ENCODE measurements around the gene CARNS1. TPM values are rescaled to one million over a fixed set of nuclear protein-coding genes. Genes with fewer than 3 reads are reported as not detected.

The CARNS1 gene
- total and polyA plus RNA-seq, 12 donors = 0.10 to 0.80 (median 0.35) TPM; not detected in 1

DNA sequence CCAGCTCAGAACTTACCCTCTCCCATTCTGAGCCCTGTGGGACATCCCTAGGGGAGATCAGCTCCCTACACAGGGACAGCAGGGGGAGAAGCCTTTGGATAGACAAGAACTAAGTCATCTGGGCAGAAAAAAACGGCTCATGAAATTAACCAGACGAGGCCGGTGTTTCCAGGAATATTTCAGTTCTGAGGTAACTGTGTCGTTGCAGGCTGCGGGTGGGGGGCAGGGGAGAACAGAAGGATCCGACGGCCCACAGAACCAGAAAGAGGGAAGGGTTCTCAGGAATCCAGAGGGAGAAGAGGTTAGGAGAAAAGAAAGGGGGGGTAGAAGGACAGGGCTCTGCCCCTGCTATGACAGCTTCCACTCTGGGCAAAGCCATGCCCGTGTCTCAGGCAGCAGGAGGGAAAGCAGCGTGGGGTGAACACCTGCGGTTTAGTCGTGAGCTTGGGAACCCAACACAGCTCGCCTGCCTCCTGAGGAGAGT lies 45.6 kb upstream of the CARNS1 start:
- 70 to 87% (median 74%) methylated on average over 12 of the region's 12 CpGs for WGBS, 4 donors
- Histone ChIP-seq H3K36me3 (replicated peaks in 1 of 2) (no peaks in the 10 kb centered on the region), H3K27ac (no peak overlapping the region), H3K9me3 (replicated peaks in 1 of 3) (no peaks in the 10 kb centered on the region), H3K4me1 (replicated peaks in 1 of 2) (peaks cover 18 to 28% of the 10 kb centered on the region in 2 donors), H3K4me3 (no peak overlapping the region), H3K27me3 (no peaks in the 10 kb centered on the region)
- TF ChIP-seq, protein P1, sequence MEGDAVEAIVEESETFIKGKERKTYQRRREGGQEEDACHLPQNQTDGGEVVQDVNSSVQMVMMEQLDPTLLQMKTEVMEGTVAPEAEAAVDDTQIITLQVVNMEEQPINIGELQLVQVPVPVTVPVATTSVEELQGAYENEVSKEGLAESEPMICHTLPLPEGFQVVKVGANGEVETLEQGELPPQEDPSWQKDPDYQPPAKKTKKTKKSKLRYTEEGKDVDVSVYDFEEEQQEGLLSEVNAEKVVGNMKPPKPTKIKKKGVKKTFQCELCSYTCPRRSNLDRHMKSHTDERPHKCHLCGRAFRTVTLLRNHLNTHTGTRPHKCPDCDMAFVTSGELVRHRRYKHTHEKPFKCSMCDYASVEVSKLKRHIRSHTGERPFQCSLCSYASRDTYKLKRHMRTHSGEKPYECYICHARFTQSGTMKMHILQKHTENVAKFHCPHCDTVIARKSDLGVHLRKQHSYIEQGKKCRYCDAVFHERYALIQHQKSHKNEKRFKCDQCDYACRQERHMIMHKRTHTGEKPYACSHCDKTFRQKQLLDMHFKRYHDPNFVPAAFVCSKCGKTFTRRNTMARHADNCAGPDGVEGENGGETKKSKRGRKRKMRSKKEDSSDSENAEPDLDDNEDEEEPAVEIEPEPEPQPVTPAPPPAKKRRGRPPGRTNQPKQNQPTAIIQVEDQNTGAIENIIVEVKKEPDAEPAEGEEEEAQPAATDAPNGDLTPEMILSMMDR (IDR thresholded peaks at IDR 0.05) = no peak
- no peak for TF ChIP-seq POLR2A (IDR thresholded peaks at IDR 0.05)
- intact Hi-C loops (cut with DNase I) = no loop called here
- no peak for DNase-seq

DNA sequence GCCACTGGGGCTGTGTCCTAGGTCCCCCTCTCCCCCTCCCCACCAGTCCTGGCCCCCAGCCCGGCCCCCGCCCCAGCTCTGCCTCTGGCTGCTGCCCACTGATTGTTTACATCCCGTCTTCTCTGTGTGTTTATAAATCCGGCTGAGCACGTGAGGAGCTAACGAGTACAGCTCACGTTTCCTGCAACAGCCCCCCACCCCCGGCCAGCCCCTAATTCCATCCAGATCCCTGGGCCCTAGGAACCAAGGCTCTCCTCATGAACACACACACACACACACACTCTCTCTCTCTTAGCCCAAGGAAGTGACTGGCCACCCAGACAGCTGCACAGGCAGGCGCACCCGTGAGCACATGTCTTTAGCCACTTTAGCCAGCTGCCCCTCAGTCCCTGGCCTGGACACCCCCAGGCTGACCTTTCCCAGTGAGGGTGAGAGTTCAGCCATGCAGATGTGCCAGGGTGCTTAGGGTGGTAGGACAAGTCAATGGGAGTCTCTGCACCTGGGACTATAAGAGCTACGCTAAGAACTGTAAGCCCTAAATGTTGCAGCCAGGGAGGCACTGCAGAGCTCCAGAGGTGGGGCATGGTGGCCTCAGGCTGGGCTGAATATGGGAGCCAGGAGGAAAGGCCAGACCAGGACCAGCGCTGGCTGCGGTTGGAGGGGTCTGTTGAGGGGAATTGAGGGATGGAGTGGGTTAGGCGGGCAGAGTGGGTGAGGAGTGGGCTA lies 45.0 kb upstream of the CARNS1 start:
- no peak overlapping the region for H3K27ac ChIP-seq
- no peaks in the 10 kb centered on the region for H3K27me3 ChIP-seq
- no peak for DNase-seq
- 72 to 79% (median 77%) methylated on average over 13 to 14 of the region's 14 CpGs for WGBS, 4 donors
- H3K4me3 ChIP-seq = no peak overlapping the region
- H3K36me3 ChIP-seq (replicated peaks in 1 of 2) = no peaks in the 10 kb centered on the region
- H3K4me1 ChIP-seq (replicated peaks in 1 of 2) = peaks cover 18 to 29% of the 10 kb centered on the region in 2 donors
- intact Hi-C loops (cut with DNase I) = no loop called here
- no peaks in the 10 kb centered on the region for H3K9me3 ChIP-seq (replicated peaks in 1 of 3)
- no peak for TF ChIP-seq POLR2A (IDR thresholded peaks at IDR 0.05)
- TF ChIP-seq, protein P1 (IDR thresholded peaks at IDR 0.05) = no peak

DNA sequence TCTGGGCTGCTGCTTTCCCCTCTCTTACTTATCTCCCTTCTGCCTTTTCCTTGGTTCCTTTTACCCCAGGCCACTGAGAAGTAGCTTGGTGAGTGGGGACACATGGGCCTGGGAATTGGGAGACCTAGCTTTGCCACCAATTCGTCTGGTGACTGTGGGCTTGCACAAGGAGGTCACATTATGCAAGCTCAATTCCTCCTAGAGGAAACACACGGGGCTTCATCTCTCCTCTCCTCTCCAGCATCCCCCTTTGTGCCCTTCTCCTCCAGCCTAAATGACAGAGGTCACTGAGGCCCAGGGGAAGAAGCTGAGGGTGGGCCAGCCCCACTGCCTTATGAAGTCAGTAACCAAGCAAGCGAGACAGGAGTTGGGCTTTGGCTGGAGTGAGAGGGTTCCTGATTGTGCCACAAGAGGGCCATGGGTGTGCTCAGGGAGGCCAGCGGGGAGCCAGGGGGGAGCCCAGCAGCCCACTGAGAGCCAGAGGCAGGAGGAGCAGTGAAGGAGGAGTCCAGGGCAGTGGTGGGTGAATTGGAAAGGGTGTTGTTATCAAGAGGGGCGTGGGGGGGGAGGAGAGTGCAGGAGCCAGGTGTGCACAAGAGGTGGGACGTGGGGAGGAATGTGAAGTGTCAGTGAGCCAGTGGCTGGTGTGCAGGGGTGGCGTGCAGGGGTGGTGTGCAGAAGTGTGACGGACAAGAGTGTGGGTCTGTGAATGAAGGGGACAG lies 44.1 kb upstream of the CARNS1 start:
- 56 to 61% (median 58%) methylated on average over 7 to 8 of the region's 8 CpGs for WGBS, 4 donors
- DNase-seq = peak in 3 of 7 donors; percentile 47
- Histone ChIP-seq H3K4me1 (replicated peaks in 1 of 2) (peaks cover 18 to 29% of the 10 kb centered on the region in 2 donors), H3K27me3 (no peaks in the 10 kb centered on the region), H3K9me3 (replicated peaks in 1 of 3) (no peaks in the 10 kb centered on the region), H3K4me3 (peak overlapping the region in 1 of 4 donors; percentile 94), H3K36me3 (replicated peaks in 1 of 2) (no peaks in the 10 kb centered on the region), H3K27ac (peak overlapping the region in 1 of 5 donors; percentile 88)
- no peak for TF ChIP-seq POLR2A (IDR thresholded peaks at IDR 0.05)
- TF ChIP-seq, protein P1 (IDR thresholded peaks at IDR 0.05) = peak in 5 of 6 experiments; percentile 33 to 57 (median 50)
- intact Hi-C loops (cut with DNase I) = no loop called here

GRCh38 chr11:67371911-67372320 lies 43.6 kb upstream of the CARNS1 start:
- TF ChIP-seq, protein P1 (IDR thresholded peaks at IDR 0.05) = no peak
- no peak for TF ChIP-seq POLR2A (IDR thresholded peaks at IDR 0.05)
- Histone ChIP-seq H3K4me1 (replicated peaks in 1 of 2) (peaks cover 18 to 29% of the 10 kb centered on the region in 2 donors), H3K4me3 (peak overlapping the region in 2 of 4 donors; percentile 76 to 94), H3K27me3 (no peaks in the 10 kb centered on the region), H3K36me3 (replicated peaks in 1 of 2) (no peaks in the 10 kb centered on the region), H3K9me3 (replicated peaks in 1 of 3) (no peaks in the 10 kb centered on the region), H3K27ac (peak overlapping the region in 2 of 5 donors; percentile 71 to 88)
- intact Hi-C loops (cut with DNase I) = no loop called here
- no peak for DNase-seq
- 28 to 36% (median 28%) methylated on average over 10 to 16 of the region's 16 CpGs for whole genome bisulfite sequencing, 4 donors
